22Rv1 (cell line): ENCODE measurements around the gene SLCO2B1.

Source experiments
- CTCF ChIP-seq: fragments of 450-650 bp; IDR thresholded peaks from 2 replicates; pipeline ENCODE4 v1.5.1; 2017; ENCODE audit warnings: mild to moderate bottlenecking
- ZFX ChIP-seq: fragments of 450-650 bp; IDR thresholded peaks from 2 replicates; pipeline ENCODE4 v1.6.1; 2017; ENCODE audit warnings: antibody characterized with exemption, borderline replicate concordance

- TF ChIP-seq CTCF (no peak), ZFX (no peak)
These were observed 42.8 kb downstream of the SLCO2B1 start for GRCh38 chr11:75193711-75194110.
